Measurements from ENCODE around the gene SNAP29.
"Not testable (repeated sequence)": the region's sequence is repeated elsewhere in the genome, so short reads cannot be mapped to it uniquely, and the experiment has no call there.

SNAP29 gene

GRCh38 chr22:20903093-20903492, 44.3 kb downstream of the SNAP29 start:
- no peak for DNase-seq

GRCh38 chr22:20904008-20904979, 45.5 kb downstream of the SNAP29 start:
- DNase-seq, result no peak

- no peak for DNase-seq
These were observed 46.2 kb downstream of the SNAP29 start for GRCh38 chr22:20904980-20905355.

DNA sequence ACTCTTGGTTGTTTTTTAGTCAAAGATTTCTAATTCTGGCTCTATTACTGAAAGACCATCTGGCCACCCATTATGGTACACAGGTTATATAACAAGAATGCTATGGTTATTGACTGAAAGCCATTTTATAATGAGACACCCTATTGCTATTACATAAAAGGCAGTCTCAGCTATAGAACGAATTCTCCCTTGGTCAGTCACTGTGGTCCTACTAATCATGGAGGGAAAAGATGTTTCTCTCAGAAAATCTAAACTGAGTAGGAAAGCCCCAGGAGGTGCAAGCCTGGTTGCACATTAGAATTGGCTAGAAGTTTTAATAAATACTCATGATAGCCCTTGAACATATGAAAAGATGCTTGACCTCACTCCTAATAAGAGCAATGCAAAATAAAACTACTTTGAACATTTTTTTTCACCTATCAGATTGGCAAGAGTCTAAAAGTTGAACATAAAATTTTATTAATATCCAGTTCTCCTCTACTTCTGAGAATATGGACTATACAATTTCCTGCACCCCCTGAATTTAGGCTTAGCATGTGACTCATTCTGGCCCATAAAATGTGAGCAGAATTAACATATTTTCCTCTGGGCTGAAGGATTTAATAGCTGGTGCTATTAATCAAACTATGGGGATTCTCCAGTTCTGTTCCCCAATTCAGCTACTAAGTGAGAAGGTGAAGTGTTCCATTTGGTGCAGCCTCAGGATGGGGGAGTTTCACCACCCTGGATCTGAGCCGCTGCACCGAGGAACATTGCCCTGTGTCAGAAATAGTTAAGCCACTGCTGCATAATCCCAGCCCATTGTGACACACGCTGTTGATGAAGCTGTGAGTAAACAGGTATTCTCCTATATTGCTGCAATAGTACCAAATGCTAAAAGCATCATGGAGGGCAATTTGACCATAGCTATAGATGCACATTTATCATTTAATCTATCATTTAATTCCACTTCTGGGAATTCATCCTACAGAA, 46.9 kb downstream of the SNAP29 start:
- no peak for DNase-seq

DNA sequence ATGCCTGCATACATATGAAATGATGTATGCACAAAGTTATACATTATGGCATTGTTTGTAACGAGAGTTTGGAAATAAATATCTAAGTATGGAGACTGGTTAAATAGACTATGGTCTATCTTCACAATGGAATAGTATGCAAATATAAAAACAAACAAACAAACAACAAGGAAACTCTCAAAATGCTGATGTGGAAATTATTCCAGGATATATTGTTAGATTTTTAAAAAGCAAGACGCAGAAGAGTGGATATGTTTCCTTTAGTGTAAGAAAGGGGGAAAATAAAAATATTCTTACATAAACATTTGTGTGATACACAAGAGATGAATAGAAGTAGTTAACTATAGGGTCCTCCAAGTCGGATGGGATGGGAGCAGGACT, 47.6 kb downstream of the SNAP29 start:
- no peak for DNase-seq

DNA sequence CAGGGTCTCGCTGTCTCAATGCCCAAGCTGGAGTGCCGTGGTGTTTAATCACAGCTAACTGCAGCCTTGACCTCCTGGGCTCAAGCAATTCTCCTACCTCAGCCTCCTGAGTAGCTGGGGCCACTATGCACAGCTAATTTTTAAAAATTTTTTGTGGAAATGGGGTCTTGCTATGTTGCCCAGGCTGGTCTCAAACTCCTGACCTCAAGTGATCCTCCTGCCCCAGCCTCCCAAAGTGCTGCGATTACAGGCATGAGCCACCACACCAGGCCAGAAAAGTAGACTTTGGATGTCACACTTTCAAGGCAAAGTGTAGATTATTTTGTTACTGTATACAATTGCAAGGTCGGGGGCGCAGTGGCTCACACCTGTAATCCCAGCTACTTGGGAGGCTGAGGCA, 49.9 kb downstream of the SNAP29 start:
- not testable (repeated sequence) for DNase-seq

DNA sequence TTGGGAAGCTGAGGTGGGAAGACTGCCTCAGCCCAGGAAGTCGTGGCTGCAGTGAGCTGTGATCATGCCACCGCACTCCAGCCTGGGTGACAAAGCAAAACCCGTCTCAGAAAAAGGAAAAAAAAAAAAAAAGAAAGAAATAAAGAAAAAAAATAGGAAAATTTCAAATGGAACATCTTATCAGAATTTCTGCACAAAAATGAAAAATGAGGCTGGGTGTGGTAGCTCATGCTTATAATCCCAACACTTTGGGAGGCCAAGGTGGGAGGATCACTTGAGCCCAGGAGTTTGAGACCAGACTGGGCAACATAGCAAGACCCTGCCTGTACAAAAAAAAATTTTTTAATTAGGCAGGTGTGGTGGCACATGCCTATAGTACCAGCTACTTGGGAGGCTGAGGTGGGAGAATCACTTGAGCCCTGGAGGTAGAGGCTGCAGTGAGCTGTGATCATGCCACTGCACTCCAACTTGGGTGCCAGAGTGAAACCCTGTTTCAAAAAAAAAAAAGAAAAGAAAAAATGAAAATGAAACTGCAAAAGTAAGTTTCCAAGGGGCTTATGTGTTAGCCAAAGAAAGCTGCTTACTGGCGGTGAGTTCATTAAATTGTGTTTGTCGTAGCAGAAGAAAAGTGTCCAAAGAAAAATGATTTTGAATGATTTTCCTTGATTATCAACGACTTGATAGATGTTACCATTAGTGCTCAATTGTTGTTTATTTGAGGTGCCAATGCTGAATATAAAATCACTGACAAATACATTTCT, 50.9 kb downstream of the SNAP29 start:
- DNase-seq, result no peak

- no peak for DNase-seq
These were observed 53.7 kb downstream of the SNAP29 start for GRCh38 chr22:20912494-20912893.

- peak; percentile 94 for DNase-seq
These were observed 58.4 kb downstream of the SNAP29 start, which contains the start of gene CRKL for GRCh38 chr22:20916916-20917810. TSS of gene CRKL (plus strand) at chr22:20917407. CDS start at chr22:20917935, 528 bp downstream.

DNA sequence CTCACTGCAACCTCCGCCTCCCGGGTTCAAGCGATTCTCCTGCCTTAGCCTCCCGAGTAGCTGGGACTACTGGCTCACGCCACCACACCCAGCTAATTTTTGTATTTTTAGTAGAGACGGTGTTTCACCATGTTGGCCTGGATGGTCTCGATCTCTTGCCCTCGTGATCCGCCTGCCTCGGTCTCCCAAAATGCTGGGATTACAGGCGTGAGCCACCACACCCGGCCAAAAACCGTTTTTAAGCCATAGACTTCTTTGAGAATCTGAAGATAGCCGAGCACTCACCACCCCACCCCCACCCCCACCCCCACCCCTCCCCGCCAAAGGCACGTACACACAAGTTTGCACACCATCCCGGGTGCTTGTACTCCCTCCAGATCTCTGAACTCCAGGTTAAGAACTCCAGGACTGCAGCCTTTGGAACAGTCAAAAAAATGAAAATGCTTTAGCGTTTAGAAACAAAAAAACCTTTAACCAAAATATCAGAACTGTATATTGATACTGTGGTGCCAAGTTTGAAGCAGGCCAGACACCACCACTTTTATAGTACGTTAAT, 59.9 kb downstream of the SNAP29 start:
- no peak for DNase-seq

DNA sequence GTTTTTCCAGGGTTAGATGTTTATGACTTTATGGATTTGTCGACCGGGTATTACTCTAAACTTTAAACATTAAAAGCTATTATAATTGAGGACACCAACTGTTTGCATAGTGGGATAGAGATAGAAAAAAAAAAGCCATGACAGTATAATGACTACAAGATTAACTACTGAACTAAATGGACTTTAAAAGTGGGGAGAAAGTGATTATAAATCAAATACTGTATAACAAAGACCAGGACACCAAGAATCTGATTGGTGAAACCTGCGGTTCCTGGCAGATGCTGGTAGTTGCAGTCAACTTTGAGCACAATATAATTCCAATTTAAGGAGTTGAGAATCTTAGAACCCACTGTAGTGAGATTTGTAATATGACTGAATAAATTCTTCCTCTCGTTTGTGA, 60.9 kb downstream of the SNAP29 start:
- DNase-seq, result no peak

DNA sequence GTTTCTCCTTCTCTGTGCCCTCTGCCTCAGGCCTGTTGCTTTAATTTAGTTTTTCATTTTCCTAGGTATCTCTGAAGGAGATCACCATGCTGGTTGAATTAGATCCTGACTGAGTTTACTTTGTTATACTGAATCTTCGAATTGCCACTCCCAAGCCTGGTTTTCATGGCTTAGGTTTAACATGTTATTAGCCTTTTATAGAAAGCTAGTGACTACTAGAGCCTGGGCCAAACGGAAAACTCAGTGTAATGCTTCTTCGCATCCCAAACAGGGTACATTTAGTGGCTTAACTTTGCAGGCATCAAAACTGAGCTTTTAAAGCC, 62.0 kb downstream of the SNAP29 start:
- no peak for DNase-seq

GRCh38 chr22:20922141-20922751, 63.4 kb downstream of the SNAP29 start:
- DNase-seq, result no peak

GRCh38 chr22:20926243-20926642, 67.4 kb downstream of the SNAP29 start:
- DNase-seq, result no peak

- no peak for DNase-seq
These were observed 69.2 kb downstream of the SNAP29 start for GRCh38 chr22:20927940-20928572.

DNA sequence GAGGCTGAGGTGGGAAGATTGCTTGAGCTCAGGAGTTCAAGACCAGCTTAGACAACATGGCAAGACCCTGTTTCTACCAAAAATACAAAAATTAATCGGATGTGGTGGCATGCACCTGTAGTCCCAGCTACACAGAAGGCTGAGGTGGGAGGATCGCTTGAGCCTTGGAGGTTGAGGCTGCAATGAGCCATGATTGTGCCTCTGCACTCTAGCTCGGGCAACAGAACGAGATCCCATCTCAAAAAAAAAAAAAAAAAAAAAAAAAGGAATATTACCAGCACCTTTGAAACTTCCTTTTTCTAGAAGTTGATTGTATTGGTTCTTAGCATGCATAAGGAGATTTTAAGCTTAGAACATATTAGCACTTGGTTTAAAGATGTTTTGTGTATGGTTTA, 69.8 kb downstream of the SNAP29 start:
- no peak for DNase-seq

DNA sequence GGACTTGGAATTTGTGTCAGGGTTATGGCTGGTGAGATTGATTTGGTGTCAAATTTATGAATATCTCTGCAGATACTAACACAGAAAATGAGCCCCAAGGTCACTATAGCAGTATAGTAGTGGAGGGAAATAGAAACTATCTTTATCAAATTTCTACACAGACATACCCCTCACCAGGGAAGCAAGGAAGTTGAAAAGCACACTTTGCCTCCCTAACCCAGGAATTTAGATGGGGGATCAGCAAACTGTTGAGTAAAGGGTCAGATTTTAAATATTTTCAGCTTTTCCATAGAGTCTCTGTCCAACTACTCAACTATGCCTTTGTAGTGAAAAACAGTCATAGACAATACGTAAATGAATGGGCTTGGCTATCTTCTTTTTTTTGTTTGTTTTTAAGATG, 71.2 kb downstream of the SNAP29 start:
- DNase-seq, result no peak

GRCh38 chr22:20930435-20930834, 71.6 kb downstream of the SNAP29 start:
- not testable (repeated sequence) for DNase-seq

GRCh38 chr22:20931126-20931654, 72.4 kb downstream of the SNAP29 start:
- no peak for DNase-seq

- no peak for DNase-seq
These were observed 75.1 kb downstream of the SNAP29 start for GRCh38 chr22:20933910-20934309.

Measured in KG1 (cell line).